K562 (cell line): Measurements from ENCODE around the gene EN1. TPM values are rescaled to one million over a fixed set of nuclear protein-coding genes. Genes with fewer than 3 reads are reported as not detected.

Experiments used
- ATAC-seq: fragments of 200-7000 bp; cut with Tn5 transposase; 3 replicates; pipeline ENCODE4 v1.9.1; 2020; ENCODE audit warnings: moderate library complexity
- BruUV-seq: library from RNA; stranded (reverse); fragments of 400-500 nt; replicated peaks from 2 replicates; lab custom pipeline; 2021; lab: Mats Ljungman, UMichigan
- CTCF ChIA-PET: fragments of 300-600 bp; formaldehyde crosslinking; extraction: SDS; loops from one replicate; lab custom pipeline; 2021; ENCODE audit warnings: low intra/inter-chr PET ratio; lab: Yijun Ruan, JAX
- POLR2A ChIA-PET: fragments of 300-600, 350-650 bp; sonication (Branson Sonifier 250); formaldehyde crosslinking; extraction: SDS; loops from one replicate; lab custom pipeline; 2021; ENCODE audit warnings: antibody characterized with exemption, inconsistent platforms; lab: Yijun Ruan, JAX
- DNase-seq, 4 experiments: peaks; one replicate each; pipeline versions ENCODE4 v3.0.0 to v3.0.0-alpha.2; 2011 to 2018; ENCODE audit warnings: low spot score in 3 of 4, mixed read lengths in 3 of 4; ENCODE audit errors: extremely low read depth in 1 of 4
- FAIRE-seq: peaks from 2 replicates; lab custom pipeline; 2011; peaks lifted over from hg19 to GRCh38; lab: Jason Lieb, UNC
- H2AFZ ChIP-seq: 2 replicates; pipeline ENCODE4 v1.6.0; 2011; ENCODE audit warnings: low read depth, low read length, control low read depth, inconsistent platforms
- H3K27ac ChIP-seq: fragments of 200-600 bp; 3 replicates; pipeline ENCODE4 v1.8.0; 2011; ENCODE audit warnings: low read depth, mild to moderate bottlenecking, control low read depth, inconsistent platforms, low read length, moderate library complexity, mixed read lengths; ENCODE audit errors: extremely low read depth
- H3K27me3 ChIP-seq, 2 experiments: fragments of 300-600 bp in 1 of 2; 2 replicates in 1 of 2; 3 replicates in 1 of 2; pipeline versions ENCODE4 v1.6.0 to v1.8.0; 2011; ENCODE audit warnings: inconsistent platforms in 2 of 2, low read length in 2 of 2, mild to moderate bottlenecking in 1 of 2, mixed read lengths in 1 of 2, moderate library complexity in 1 of 2; ENCODE audit not compliant: control insufficient read depth in 2 of 2, insufficient read depth in 2 of 2
- H3K36me3 ChIP-seq: fragments of 300-600 bp; 3 replicates; pipeline ENCODE4 v1.8.0; 2011; ENCODE audit warnings: mild to moderate bottlenecking, low read length, inconsistent platforms; ENCODE audit not compliant: control insufficient read depth, insufficient read depth
- H3K4me1 ChIP-seq, 2 experiments: fragments of 200-600 bp in 1 of 2; replicated peaks in 1 of 2; 2 replicates in 1 of 2; 3 replicates in 1 of 2; pipeline versions ENCODE4 v1.5.1 to v1.8.0; 2011; ENCODE audit warnings: inconsistent platforms in 2 of 2, low read length in 2 of 2, mild to moderate bottlenecking in 1 of 2, mixed read lengths in 1 of 2, moderate library complexity in 1 of 2; ENCODE audit not compliant: control insufficient read depth in 2 of 2, insufficient read depth in 2 of 2
- H3K4me2 ChIP-seq: 2 replicates; pipeline ENCODE4 v1.6.1; 2011; ENCODE audit warnings: low read length, control low read depth, inconsistent platforms, mixed read lengths; ENCODE audit not compliant: insufficient read depth
- H3K4me3 ChIP-seq: fragments of 200-600 bp; sonication (generic), shearing (Covaris generic); 2 replicates; pipeline ENCODE4 v1.5.1; 2016; ENCODE audit warnings: control low read depth, inconsistent platforms
- H3K79me2 ChIP-seq: fragments of 200-600 bp; 3 replicates; pipeline ENCODE4 v1.8.0; 2011; ENCODE audit warnings: low read length, inconsistent platforms; ENCODE audit not compliant: control insufficient read depth, insufficient read depth
- H3K9ac ChIP-seq, 2 experiments: 2 replicates each; pipeline versions ENCODE4 v1.6.0 to v1.6.1; 2011; ENCODE audit warnings: low read depth in 2 of 2, low read length in 2 of 2, control low read depth in 1 of 2, inconsistent platforms in 1 of 2, mild to moderate bottlenecking in 1 of 2, mixed read lengths in 1 of 2; ENCODE audit not compliant: insufficient read depth in 1 of 2
- H3K9me1 ChIP-seq: one replicate; pipeline ENCODE4 v1.6.0; 2011; ENCODE audit warnings: inconsistent platforms, mild to moderate bottlenecking, low read length, moderate library complexity; ENCODE audit not compliant: control insufficient read depth, insufficient read depth
- H3K9me3 ChIP-seq: replicated peaks from 2 replicates; pipeline ENCODE4 v1.5.1; 2011; ENCODE audit warnings: low read depth, low read length, inconsistent platforms; ENCODE audit not compliant: control insufficient read depth, insufficient read depth
- H4K20me1 ChIP-seq: replicated peaks from 2 replicates; pipeline ENCODE4 v1.6.1; 2011; ENCODE audit warnings: low read length, inconsistent platforms, mixed read lengths; ENCODE audit not compliant: control insufficient read depth, insufficient read depth
- BCOR ChIP-seq: fragments of 450-650 bp; IDR thresholded peaks from 2 replicates; pipeline ENCODE4 v1.6.1; 2016
- CHD4 ChIP-seq: fragments of 200-600 bp; sonication (generic); IDR thresholded peaks from 3 replicates; pipeline ENCODE4 v1.6.1; 2012; ENCODE audit warnings: low read depth, mild to moderate bottlenecking, mixed read lengths, low read length, inconsistent platforms; ENCODE audit not compliant: insufficient read depth, insufficient replicate concordance, poor library complexity, severe bottlenecking
- NCOR1 ChIP-seq: fragments of 450-650 bp; IDR thresholded peaks from 2 replicates; pipeline ENCODE4 v1.6.1; 2016; ENCODE audit warnings: mild to moderate bottlenecking, moderate library complexity
- ZBTB1 ChIP-seq: sonication (generic); formaldehyde crosslinking; IDR thresholded peaks from 2 replicates; pipeline ENCODE4 v1.8.1; 2023; ENCODE audit warnings: missing genetic modification reagents, low read depth, mild to moderate bottlenecking, borderline replicate concordance
- ZNF3 ChIP-seq: fragments of 250-450 bp; sonication (Bioruptor Pico); IDR thresholded peaks from 2 replicates; pipeline ENCODE4 v1.5.0; 2021; ENCODE audit warnings: mild to moderate bottlenecking, moderate library complexity
- ZNF75A ChIP-seq: fragments of 450-650 bp; formaldehyde crosslinking; IDR thresholded peaks from 2 replicates; pipeline ENCODE4 v1.4.0; 2020; ENCODE audit warnings: mild to moderate bottlenecking
- WGBS: fragments of 100-300 bp; shearing (Covaris generic); methylation state at CpG from one replicate; pipeline ENCODE4 v1.1.6; 2016; ENCODE audit warnings: low coverage, mixed read lengths; ENCODE audit not compliant: insufficient coverage; ENCODE audit errors: missing lambda C conversion rate; 5-methylcytosine and 5-hydroxymethylcytosine counted together
- in situ Hi-C: fragments of 300-500 bp; cut with MboI; formaldehyde crosslinking; loops from 4 replicates; pipeline ENCODE4 v1.15.0; 2018; ENCODE audit warnings: inconsistent platforms, mixed read lengths
- intact Hi-C: fragments of 100-400 bp; cut with micrococcal nuclease; formaldehyde crosslinking; loops from 2 replicates; pipeline ENCODE4 v1.14.2; 2022
- polyA plus RNA-seq, 8 experiments: library from polyadenylated mRNA; depleted of rRNA in 4 of 8; stranded (reverse) in 5 of 8; unstranded in 3 of 8; fragments of >200 nt; fragmentation: Nextera tagmentation in 2 of 8; fragmentation: Illumina TruSeq in 1 of 8; extraction: Ambion mirVana in 2 of 8; extraction: Trizol in 1 of 8; gene quantifications; 2 replicates each; pipeline versions ENCODE4 v1.2.1 to v1.2.3, GENCODE V29; 2011 to 2014; ENCODE audit warnings: inconsistent platforms in 1 of 8, missing spikeins in 1 of 8
- total RNA-seq, 7 experiments: library from RNA; depleted of rRNA in 6 of 7; stranded (reverse); fragments of >200 nt in 6 of 7; fragmentation: Illumina TruSeq in 2 of 7; extraction: Trizol in 2 of 7; gene quantifications; 2 replicates each; pipeline versions ENCODE4 v1.2.1 to v1.2.3, GENCODE V29; 2011 to 2021; ENCODE audit warnings: low replicate concordance in 1 of 7
- TF ChIP-seq, protein P1 (sequence below): sonication (generic); formaldehyde crosslinking; IDR thresholded peaks from 2 replicates; pipeline ENCODE4 v1.8.0; 2022; ENCODE audit warnings: mild to moderate bottlenecking, missing genetic modification reagents
- TF ChIP-seq, protein P2 (sequence below): fragments of 450-650 bp; IDR thresholded peaks from 2 replicates; pipeline ENCODE4 v1.6.1; 2018; ENCODE audit warnings: mild to moderate bottlenecking, low read depth; ENCODE audit not compliant: partially characterized antibody
- TF ChIP-seq, protein P3 (sequence below): sonication (generic); formaldehyde crosslinking; IDR thresholded peaks from 2 replicates; pipeline ENCODE4 v1.4.0; 2020; ENCODE audit warnings: mild to moderate bottlenecking, missing genetic modification reagents
- TF ChIP-seq, protein P4 (sequence below): fragments of 200-800 bp; sonication (Bioruptor generic); IDR thresholded peaks from 2 replicates; pipeline ENCODE4 v1.6.1; 2017; ENCODE audit warnings: missing genetic modification characterization, missing compliant biosample characterization

The EN1 gene
- total and polyA plus RNA-seq, 9 of the 15 experiments (the other 6 are each of a cell fraction or from before 2014, with no cell fraction given), result 0.06 to 2.0 (median 0.51) TPM

GRCh38 chr2:118849226-118850167 lies 2.0 kb upstream of the EN1 start:
- Histone ChIP-seq H2AFZ (no peak overlapping the region), H3K27ac (no peak overlapping the region), H3K79me2 (no peaks in the 10 kb centered on the region), H3K36me3 (no peaks in the 10 kb centered on the region), H3K4me2 (no peak overlapping the region), H3K9ac (no peak overlapping the region), H3K4me1 (peaks cover 6 to 34% of the 10 kb centered on the region in 2 experiments; a peak in 4 of 5 replicates), H4K20me1 (no peaks in the 10 kb centered on the region), H3K4me3 (no peak overlapping the region), H3K9me1 (no peaks in the 10 kb centered on the region), H3K27me3 (peaks cover 15 to 21% of the 10 kb centered on the region in 2 experiments; a peak in 4 of 5 replicates), H3K9me3 (no peaks in the 10 kb centered on the region)
- WGBS, result 80% methylated on average over 51 of the region's 52 CpGs
- POLR2A ChIA-PET, result no interaction called here
- in situ Hi-C loops (loop anchor here (10.0 kb wide), 1 partner anchor 205 kb away; no protein-coding TSS in a partner anchor), intact Hi-C loops (loop anchor here (10.0 kb wide), 1 partner anchor 85 kb away; no protein-coding TSS in a partner anchor)
- DNase-seq (no peak), ATAC-seq (no peak), FAIRE-seq (no peak)
- CTCF ChIA-PET, result interaction anchor here (0.6 kb wide), 1 partner anchor 803 kb away, joined by 3 read pairs; no protein-coding TSS in a partner anchor
- BruUV-seq, result no TSS peak
- TF ChIP-seq ZNF75A (CRISPR knock-in tag), result no peak
- TF ChIP-seq, protein P1, sequence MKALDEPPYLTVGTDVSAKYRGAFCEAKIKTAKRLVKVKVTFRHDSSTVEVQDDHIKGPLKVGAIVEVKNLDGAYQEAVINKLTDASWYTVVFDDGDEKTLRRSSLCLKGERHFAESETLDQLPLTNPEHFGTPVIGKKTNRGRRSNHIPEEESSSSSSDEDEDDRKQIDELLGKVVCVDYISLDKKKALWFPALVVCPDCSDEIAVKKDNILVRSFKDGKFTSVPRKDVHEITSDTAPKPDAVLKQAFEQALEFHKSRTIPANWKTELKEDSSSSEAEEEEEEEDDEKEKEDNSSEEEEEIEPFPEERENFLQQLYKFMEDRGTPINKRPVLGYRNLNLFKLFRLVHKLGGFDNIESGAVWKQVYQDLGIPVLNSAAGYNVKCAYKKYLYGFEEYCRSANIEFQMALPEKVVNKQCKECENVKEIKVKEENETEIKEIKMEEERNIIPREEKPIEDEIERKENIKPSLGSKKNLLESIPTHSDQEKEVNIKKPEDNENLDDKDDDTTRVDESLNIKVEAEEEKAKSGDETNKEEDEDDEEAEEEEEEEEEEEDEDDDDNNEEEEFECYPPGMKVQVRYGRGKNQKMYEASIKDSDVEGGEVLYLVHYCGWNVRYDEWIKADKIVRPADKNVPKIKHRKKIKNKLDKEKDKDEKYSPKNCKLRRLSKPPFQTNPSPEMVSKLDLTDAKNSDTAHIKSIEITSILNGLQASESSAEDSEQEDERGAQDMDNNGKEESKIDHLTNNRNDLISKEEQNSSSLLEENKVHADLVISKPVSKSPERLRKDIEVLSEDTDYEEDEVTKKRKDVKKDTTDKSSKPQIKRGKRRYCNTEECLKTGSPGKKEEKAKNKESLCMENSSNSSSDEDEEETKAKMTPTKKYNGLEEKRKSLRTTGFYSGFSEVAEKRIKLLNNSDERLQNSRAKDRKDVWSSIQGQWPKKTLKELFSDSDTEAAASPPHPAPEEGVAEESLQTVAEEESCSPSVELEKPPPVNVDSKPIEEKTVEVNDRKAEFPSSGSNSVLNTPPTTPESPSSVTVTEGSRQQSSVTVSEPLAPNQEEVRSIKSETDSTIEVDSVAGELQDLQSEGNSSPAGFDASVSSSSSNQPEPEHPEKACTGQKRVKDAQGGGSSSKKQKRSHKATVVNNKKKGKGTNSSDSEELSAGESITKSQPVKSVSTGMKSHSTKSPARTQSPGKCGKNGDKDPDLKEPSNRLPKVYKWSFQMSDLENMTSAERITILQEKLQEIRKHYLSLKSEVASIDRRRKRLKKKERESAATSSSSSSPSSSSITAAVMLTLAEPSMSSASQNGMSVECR, result no peak
- TF ChIP-seq ZBTB1 (CRISPR knock-in tag), result no peak
- TF ChIP-seq CHD4, result no peak
- TF ChIP-seq, protein P2, sequence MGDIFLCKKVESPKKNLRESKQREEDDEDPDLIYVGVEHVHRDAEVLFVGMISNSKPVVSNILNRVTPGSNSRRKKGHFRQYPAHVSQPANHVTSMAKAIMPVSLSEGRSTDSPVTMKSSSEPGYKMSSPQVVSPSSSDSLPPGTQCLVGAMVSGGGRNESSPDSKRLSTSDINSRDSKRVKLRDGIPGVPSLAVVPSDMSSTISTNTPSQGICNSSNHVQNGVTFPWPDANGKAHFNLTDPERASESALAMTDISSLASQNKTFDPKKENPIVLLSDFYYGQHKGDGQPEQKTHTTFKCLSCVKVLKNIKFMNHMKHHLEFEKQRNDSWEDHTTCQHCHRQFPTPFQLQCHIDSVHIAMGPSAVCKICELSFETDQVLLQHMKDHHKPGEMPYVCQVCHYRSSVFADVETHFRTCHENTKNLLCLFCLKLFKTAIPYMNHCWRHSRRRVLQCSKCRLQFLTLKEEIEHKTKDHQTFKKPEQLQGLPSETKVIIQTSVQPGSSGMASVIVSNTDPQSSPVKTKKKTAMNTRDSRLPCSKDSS, result no peak
- TF ChIP-seq, protein P3, sequence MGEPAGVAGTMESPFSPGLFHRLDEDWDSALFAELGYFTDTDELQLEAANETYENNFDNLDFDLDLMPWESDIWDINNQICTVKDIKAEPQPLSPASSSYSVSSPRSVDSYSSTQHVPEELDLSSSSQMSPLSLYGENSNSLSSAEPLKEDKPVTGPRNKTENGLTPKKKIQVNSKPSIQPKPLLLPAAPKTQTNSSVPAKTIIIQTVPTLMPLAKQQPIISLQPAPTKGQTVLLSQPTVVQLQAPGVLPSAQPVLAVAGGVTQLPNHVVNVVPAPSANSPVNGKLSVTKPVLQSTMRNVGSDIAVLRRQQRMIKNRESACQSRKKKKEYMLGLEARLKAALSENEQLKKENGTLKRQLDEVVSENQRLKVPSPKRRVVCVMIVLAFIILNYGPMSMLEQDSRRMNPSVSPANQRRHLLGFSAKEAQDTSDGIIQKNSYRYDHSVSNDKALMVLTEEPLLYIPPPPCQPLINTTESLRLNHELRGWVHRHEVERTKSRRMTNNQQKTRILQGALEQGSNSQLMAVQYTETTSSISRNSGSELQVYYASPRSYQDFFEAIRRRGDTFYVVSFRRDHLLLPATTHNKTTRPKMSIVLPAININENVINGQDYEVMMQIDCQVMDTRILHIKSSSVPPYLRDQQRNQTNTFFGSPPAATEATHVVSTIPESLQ (CRISPR knock-in tag), result no peak
- TF ChIP-seq ZNF3 (CRISPR knock-in tag), result no peak
- TF ChIP-seq, protein P4, sequence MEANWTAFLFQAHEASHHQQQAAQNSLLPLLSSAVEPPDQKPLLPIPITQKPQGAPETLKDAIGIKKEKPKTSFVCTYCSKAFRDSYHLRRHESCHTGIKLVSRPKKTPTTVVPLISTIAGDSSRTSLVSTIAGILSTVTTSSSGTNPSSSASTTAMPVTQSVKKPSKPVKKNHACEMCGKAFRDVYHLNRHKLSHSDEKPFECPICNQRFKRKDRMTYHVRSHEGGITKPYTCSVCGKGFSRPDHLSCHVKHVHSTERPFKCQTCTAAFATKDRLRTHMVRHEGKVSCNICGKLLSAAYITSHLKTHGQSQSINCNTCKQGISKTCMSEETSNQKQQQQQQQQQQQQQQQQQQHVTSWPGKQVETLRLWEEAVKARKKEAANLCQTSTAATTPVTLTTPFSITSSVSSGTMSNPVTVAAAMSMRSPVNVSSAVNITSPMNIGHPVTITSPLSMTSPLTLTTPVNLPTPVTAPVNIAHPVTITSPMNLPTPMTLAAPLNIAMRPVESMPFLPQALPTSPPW (CRISPR knock-in tag), result no peak
- no peak for TF ChIP-seq BCOR
- TF ChIP-seq NCOR1, result no peak
